ENCODE results near the gene TIMM17A.
A peak's percentile ranks its signal among the peaks of the same experiment; 100 is the strongest.

The TIMM17A gene

DNA sequence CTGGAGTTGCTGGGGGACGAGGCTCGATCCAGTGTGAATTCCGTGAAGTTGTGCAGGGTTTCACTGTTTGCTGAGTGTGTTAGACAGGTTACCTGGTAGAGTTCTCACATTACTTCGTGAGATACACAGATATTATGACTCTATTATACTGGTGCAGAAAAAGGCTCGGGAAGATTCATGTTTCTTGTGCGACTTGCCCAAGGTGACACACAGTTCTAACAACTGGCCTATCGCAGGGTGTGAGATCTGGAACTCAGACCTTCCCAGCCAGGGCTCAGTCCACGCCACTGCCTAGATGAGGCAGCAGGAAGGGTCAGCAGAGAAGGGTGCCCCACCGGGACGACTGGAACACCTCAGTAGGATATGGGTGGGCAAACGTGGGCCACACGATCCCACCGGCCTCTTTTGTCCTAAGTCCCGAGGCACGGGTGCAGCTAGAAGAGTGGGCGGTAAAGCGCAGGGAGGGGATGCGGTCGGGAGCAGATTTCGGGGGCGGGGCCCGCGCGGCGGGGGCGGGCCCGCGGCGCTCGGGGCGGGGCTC lies 26.8 kb downstream of the TIMM17A start:
- ATAC-seq, result peak; percentile 26
- TF ChIP-seq ZNF70 (CRISPR knock-in tag; IDR thresholded peaks at IDR 0.05) (peak; percentile 97), PPARA (CRISPR knock-in tag; IDR thresholded peaks at IDR 0.05; ENCODE audit: borderline replicate concordance) (no peak), OSR1 (CRISPR knock-in tag; IDR thresholded peaks at IDR 0.05) (no peak)
- TF ChIP-seq, protein P1, sequence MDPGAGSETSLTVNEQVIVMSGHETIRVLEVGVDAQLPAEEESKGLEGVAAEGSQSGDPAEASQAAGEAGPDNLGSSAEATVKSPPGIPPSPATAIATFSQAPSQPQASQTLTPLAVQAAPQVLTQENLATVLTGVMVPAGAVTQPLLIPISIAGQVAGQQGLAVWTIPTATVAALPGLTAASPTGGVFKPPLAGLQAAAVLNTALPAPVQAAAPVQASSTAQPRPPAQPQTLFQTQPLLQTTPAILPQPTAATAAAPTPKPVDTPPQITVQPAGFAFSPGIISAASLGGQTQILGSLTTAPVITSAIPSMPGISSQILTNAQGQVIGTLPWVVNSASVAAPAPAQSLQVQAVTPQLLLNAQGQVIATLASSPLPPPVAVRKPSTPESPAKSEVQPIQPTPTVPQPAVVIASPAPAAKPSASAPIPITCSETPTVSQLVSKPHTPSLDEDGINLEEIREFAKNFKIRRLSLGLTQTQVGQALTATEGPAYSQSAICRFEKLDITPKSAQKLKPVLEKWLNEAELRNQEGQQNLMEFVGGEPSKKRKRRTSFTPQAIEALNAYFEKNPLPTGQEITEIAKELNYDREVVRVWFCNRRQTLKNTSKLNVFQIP (CRISPR knock-in tag; IDR thresholded peaks at IDR 0.05; ENCODE audit: borderline replicate concordance, low read depth), result no peak

DNA sequence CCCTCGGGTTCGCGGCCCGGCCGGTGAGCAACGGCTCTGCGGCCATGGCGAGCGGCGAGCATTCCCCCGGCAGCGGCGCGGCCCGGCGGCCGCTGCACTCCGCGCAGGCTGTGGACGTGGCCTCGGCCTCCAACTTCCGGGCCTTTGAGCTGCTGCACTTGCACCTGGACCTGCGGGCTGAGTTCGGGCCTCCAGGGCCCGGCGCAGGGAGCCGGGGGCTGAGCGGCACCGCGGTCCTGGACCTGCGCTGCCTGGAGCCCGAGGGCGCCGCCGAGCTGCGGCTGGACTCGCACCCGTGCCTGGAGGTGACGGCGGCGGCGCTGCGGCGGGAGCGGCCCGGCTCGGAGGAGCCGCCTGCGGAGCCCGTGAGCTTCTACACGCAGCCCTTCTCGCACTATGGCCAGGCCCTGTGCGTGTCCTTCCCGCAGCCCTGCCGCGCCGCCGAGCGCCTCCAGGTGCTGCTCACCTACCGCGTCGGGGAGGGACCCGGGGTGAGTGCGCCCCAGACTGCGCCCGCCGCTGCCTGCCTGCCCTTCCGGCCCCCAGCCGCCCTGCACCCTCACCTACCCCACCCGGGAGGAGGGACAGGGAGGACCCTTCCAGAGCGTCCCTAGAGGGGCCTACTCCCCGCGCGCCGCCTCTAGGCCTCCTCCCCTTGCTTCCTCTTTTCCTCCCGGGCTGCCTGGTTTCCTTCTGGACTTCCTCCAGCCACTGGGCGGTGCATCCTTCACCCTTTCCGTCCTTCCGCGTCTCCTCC lies 27.5 kb downstream of the TIMM17A start, which contains the start of gene RNPEP:
Gene RNPEP, plus strand, starts transcription at position 26 of the 757 bp plus-strand sequence. Its CDS starts 19 bp downstream, at position 45.
- ATAC-seq, result peak; percentile 93
- TF ChIP-seq ESRRG (CRISPR knock-in tag; IDR thresholded peaks at IDR 0.05) (no peak), RARB (CRISPR knock-in tag; IDR thresholded peaks at IDR 0.05) (no peak), ZFP3 (CRISPR knock-in tag; IDR thresholded peaks at IDR 0.05) (no peak), GLIS3 (CRISPR knock-in tag; IDR thresholded peaks at IDR 0.05) (no peak), CSDC2 (CRISPR knock-in tag; IDR thresholded peaks at IDR 0.05) (no peak), ZNF8 (CRISPR knock-in tag; IDR thresholded peaks at IDR 0.05) (no peak), TOX (CRISPR knock-in tag; IDR thresholded peaks at IDR 0.05; ENCODE audit: borderline replicate concordance) (no peak), ISL1 (CRISPR knock-in tag; IDR thresholded peaks at IDR 0.05) (no peak), ARNTL (CRISPR knock-in tag; IDR thresholded peaks at IDR 0.05; ENCODE audit: borderline replicate concordance, low read depth) (no peak), SNAI2 (CRISPR knock-in tag; IDR thresholded peaks at IDR 0.05) (no peak), OSR1 (CRISPR knock-in tag; IDR thresholded peaks at IDR 0.05) (no peak)
- TF ChIP-seq, protein P2, sequence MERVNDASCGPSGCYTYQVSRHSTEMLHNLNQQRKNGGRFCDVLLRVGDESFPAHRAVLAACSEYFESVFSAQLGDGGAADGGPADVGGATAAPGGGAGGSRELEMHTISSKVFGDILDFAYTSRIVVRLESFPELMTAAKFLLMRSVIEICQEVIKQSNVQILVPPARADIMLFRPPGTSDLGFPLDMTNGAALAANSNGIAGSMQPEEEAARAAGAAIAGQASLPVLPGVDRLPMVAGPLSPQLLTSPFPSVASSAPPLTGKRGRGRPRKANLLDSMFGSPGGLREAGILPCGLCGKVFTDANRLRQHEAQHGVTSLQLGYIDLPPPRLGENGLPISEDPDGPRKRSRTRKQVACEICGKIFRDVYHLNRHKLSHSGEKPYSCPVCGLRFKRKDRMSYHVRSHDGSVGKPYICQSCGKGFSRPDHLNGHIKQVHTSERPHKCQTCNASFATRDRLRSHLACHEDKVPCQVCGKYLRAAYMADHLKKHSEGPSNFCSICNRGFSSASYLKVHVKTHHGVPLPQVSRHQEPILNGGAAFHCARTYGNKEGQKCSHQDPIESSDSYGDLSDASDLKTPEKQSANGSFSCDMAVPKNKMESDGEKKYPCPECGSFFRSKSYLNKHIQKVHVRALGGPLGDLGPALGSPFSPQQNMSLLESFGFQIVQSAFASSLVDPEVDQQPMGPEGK (CRISPR knock-in tag; IDR thresholded peaks at IDR 0.05; ENCODE audit: borderline replicate concordance), result no peak
- TF ChIP-seq, protein P3, sequence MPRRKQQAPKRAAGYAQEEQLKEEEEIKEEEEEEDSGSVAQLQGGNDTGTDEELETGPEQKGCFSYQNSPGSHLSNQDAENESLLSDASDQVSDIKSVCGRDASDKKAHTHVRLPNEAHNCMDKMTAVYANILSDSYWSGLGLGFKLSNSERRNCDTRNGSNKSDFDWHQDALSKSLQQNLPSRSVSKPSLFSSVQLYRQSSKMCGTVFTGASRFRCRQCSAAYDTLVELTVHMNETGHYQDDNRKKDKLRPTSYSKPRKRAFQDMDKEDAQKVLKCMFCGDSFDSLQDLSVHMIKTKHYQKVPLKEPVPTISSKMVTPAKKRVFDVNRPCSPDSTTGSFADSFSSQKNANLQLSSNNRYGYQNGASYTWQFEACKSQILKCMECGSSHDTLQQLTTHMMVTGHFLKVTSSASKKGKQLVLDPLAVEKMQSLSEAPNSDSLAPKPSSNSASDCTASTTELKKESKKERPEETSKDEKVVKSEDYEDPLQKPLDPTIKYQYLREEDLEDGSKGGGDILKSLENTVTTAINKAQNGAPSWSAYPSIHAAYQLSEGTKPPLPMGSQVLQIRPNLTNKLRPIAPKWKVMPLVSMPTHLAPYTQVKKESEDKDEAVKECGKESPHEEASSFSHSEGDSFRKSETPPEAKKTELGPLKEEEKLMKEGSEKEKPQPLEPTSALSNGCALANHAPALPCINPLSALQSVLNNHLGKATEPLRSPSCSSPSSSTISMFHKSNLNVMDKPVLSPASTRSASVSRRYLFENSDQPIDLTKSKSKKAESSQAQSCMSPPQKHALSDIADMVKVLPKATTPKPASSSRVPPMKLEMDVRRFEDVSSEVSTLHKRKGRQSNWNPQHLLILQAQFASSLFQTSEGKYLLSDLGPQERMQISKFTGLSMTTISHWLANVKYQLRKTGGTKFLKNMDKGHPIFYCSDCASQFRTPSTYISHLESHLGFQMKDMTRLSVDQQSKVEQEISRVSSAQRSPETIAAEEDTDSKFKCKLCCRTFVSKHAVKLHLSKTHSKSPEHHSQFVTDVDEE (CRISPR knock-in tag; IDR thresholded peaks at IDR 0.05), result no peak

DNA sequence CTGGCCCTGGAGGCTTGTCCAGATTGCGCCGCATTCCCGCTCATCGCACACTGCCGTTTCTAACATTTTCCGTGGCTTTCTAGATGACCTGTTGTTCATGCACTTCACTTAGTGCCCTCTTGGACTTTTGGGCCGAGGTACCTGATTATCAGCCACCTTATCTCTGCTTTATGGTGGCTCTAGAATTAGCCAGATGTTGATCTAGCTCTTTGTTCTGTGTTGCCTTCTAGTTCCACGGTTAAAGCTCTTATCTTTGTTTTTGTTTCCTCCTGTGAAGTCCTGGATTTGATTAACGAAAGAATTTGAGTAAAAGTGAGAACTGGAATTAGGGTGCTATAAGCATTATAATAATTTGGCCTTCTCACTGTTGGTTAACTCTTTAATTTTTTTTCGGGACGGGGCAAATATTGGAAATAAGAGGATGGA lies 28.1 kb downstream of the TIMM17A start:
- no peak for ATAC-seq
- TF ChIP-seq CSDC2 (CRISPR knock-in tag; IDR thresholded peaks at IDR 0.05), result no peak
- no peak for TF ChIP-seq ARNTL (CRISPR knock-in tag; IDR thresholded peaks at IDR 0.05; ENCODE audit: borderline replicate concordance, low read depth)
- no peak for TF ChIP-seq SNAI2 (CRISPR knock-in tag; IDR thresholded peaks at IDR 0.05)
- no peak for TF ChIP-seq RARB (CRISPR knock-in tag; IDR thresholded peaks at IDR 0.05)
- TF ChIP-seq ZNF8 (CRISPR knock-in tag; IDR thresholded peaks at IDR 0.05), result no peak

DNA sequence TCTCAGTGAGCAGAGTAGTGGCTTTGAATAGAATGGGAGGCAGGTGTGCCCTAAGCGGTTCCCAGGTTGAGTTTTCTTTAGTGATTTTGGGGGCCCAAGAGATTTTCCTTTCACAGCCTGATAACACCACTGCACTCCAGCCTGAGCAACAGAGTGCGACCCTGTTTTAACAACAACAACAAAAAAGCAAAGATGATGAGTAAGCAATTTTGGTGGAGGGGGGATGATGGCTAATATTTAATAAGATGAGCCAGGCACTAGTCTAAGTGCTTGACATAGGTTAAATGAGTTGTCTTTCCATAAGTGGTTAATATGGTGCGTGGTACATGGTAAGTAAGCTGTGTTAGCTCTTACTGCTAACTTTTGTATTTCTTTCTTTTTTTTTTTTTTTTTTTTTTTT lies 29.1 kb downstream of the TIMM17A start:
- TF ChIP-seq RARB (CRISPR knock-in tag; IDR thresholded peaks at IDR 0.05) (no peak), SNAI2 (CRISPR knock-in tag; IDR thresholded peaks at IDR 0.05) (no peak), ZNF70 (CRISPR knock-in tag; IDR thresholded peaks at IDR 0.05) (no peak), TCF4 (CRISPR knock-in tag; IDR thresholded peaks at IDR 0.05; ENCODE audit: borderline replicate concordance) (no peak), BACH2 (CRISPR knock-in tag; IDR thresholded peaks at IDR 0.05; ENCODE audit: borderline replicate concordance) (no peak), ARNTL (CRISPR knock-in tag; IDR thresholded peaks at IDR 0.05; ENCODE audit: borderline replicate concordance, low read depth) (no peak), ZNF565 (CRISPR knock-in tag; conservative IDR thresholded peaks at IDR 0.05; ENCODE audit: low read depth) (no peak), ZC3H10 (CRISPR knock-in tag; IDR thresholded peaks at IDR 0.05) (no peak), TOX (CRISPR knock-in tag; IDR thresholded peaks at IDR 0.05; ENCODE audit: borderline replicate concordance) (no peak), GLIS3 (CRISPR knock-in tag; IDR thresholded peaks at IDR 0.05) (no peak), OSR1 (CRISPR knock-in tag; IDR thresholded peaks at IDR 0.05) (no peak), ZNF8 (CRISPR knock-in tag; IDR thresholded peaks at IDR 0.05) (no peak), PPARA (CRISPR knock-in tag; IDR thresholded peaks at IDR 0.05; ENCODE audit: borderline replicate concordance) (no peak)
- TF ChIP-seq, protein P4, sequence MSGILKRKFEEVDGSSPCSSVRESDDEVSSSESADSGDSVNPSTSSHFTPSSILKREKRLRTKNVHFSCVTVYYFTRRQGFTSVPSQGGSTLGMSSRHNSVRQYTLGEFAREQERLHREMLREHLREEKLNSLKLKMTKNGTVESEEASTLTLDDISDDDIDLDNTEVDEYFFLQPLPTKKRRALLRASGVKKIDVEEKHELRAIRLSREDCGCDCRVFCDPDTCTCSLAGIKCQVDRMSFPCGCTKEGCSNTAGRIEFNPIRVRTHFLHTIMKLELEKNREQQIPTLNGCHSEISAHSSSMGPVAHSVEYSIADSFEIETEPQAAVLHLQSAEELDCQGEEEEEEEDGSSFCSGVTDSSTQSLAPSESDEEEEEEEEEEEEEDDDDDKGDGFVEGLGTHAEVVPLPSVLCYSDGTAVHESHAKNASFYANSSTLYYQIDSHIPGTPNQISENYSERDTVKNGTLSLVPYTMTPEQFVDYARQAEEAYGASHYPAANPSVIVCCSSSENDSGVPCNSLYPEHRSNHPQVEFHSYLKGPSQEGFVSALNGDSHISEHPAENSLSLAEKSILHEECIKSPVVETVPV (CRISPR knock-in tag; IDR thresholded peaks at IDR 0.05), result no peak
- TF ChIP-seq, protein P2 (CRISPR knock-in tag; IDR thresholded peaks at IDR 0.05; ENCODE audit: borderline replicate concordance), result no peak
- no peak for ATAC-seq

Measured in SK-N-SH treated with all-trans-retinoic acid at 6 μM for 48 hours (cell line).